Calu3 (cell line): ENCODE results near the gene CHMP4A. TPM values are rescaled to one million over a fixed set of nuclear protein-coding genes. Genes with fewer than 3 reads are reported as not detected.
"Not testable (repeated sequence)": the region's sequence is repeated elsewhere in the genome, so short reads cannot be mapped to it uniquely, and the experiment has no call there.

Experiments used
- BruUV-seq: library from RNA; stranded (reverse); fragments of 400-500 nt; replicated peaks from 2 replicates; lab custom pipeline; 2021; lab: Mats Ljungman, UMichigan
- CTCF ChIA-PET: fragments of 300-600 bp; sonication (Branson Sonifier 250); formaldehyde crosslinking; loops from one replicate; lab custom pipeline; 2022; ENCODE audit warnings: antibody characterized with exemption; lab: Charles Lee
- DNase-seq: peaks from one replicate; pipeline ENCODE4 v3.0.0; 2022
- H3K27ac Mint-ChIP-seq: one replicate; pipeline ENCODE4 v1.8.0; 2022; ENCODE audit warnings: mixed read lengths; ENCODE audit not compliant: unreplicated experiment
- H3K27me3 Mint-ChIP-seq: one replicate; pipeline ENCODE4 v1.8.0; 2022; ENCODE audit warnings: mixed read lengths; ENCODE audit not compliant: unreplicated experiment
- H3K36me3 Mint-ChIP-seq: one replicate; pipeline ENCODE4 v1.8.0; 2022; ENCODE audit warnings: mild to moderate bottlenecking, moderate library complexity, mixed read lengths; ENCODE audit not compliant: insufficient read depth, unreplicated experiment
- H3K4me1 Mint-ChIP-seq: one replicate; pipeline ENCODE4 v1.8.0; 2022; ENCODE audit warnings: mild to moderate bottlenecking, low read depth, mixed read lengths; ENCODE audit not compliant: unreplicated experiment
- H3K4me3 Mint-ChIP-seq: one replicate; pipeline ENCODE4 v1.8.0; 2022; ENCODE audit warnings: mild to moderate bottlenecking, low read depth, moderate library complexity, mixed read lengths; ENCODE audit not compliant: unreplicated experiment
- H3K9me3 Mint-ChIP-seq: one replicate; pipeline ENCODE4 v1.8.0; 2022; ENCODE audit warnings: low read depth, mixed read lengths; ENCODE audit not compliant: unreplicated experiment
- CTCF ChIP-seq: fragments of 200-600 bp; IDR thresholded peaks from one replicate; pipeline ENCODE4 v1.8.0; 2022; ENCODE audit warnings: antibody characterized with exemption; ENCODE audit not compliant: unreplicated experiment
- intact Hi-C: fragments of 100-400 bp; cut with micrococcal nuclease; formaldehyde crosslinking; loops from one replicate; pipeline ENCODE4 v1.10.0; 2022; ENCODE audit not compliant: unreplicated experiment
- total RNA-seq: library from RNA; stranded (reverse); gene quantifications from 2 replicates; pipeline ENCODE4 v1.2.3, GENCODE V29; 2022

The CHMP4A gene
- total RNA-seq, 1 experiment from 2014 or later: 53.2 TPM

- peaks cover 2% of the 10 kb centered on the region for H3K4me1 Mint-ChIP-seq
- intact Hi-C loops: no loop called here
- H3K36me3 Mint-ChIP-seq: peaks cover 22% of the 10 kb centered on the region
- no peak overlapping the region for H3K4me3 Mint-ChIP-seq
- no peaks in the 10 kb centered on the region for H3K27me3 Mint-ChIP-seq
- no peak for DNase-seq
- no peak overlapping the region for H3K27ac Mint-ChIP-seq
- BruUV-seq: no TSS peak
- TF ChIP-seq CTCF: no peak
- CTCF ChIA-PET: interaction anchor here (0.6 kb wide), 1 partner anchor 9 kb away, joined by 4 read pairs; no protein-coding TSS in a partner anchor
- H3K9me3 Mint-ChIP-seq: no peaks in the 10 kb centered on the region
These were observed 6.2 kb upstream of the CHMP4A start for GRCh38 chr14:24219521-24219920.

GRCh38 chr14:24219080-24219479, 5.8 kb upstream of the CHMP4A start:
- no TSS peak for BruUV-seq
- TF ChIP-seq CTCF: no peak
- intact Hi-C loops: no loop called here
- CTCF ChIA-PET: interaction anchor here (0.6 kb wide), 1 partner anchor 10 kb away, joined by 4 read pairs; no protein-coding TSS in a partner anchor
- Mint-ChIP-seq H3K27ac (no peak overlapping the region), H3K9me3 (no peaks in the 10 kb centered on the region), H3K4me3 (no peak overlapping the region), H3K36me3 (peaks cover 25% of the 10 kb centered on the region), H3K4me1 (peaks cover 7% of the 10 kb centered on the region), H3K27me3 (no peaks in the 10 kb centered on the region)
- DNase-seq: no peak

- H3K9me3 Mint-ChIP-seq, H3K4me3 Mint-ChIP-seq, DNase-seq, intact Hi-C loops, H3K27ac Mint-ChIP-seq, H3K27me3 Mint-ChIP-seq, CTCF ChIA-PET, BruUV-seq: not testable (repeated sequence)
- Mint-ChIP-seq H3K4me1 (peaks cover 12% of the 10 kb centered on the region), H3K36me3 (peaks cover 47% of the 10 kb centered on the region)
These were observed 3.6 kb upstream of the CHMP4A start for GRCh38 chr14:24216876-24217275.

GRCh38 chr14:24216345-24216699, 3.0 kb upstream of the CHMP4A start:
- CTCF ChIA-PET: interaction anchor here (0.8 to 1.6 kb wide), 8 partner anchors 12 to 108 kb away, joined by 3 to 9 read pairs (median 4); partner anchors contain the start of genes CIDEB, RABGGTA and TINF2
- Mint-ChIP-seq H3K4me1 (peaks cover 12% of the 10 kb centered on the region), H3K27ac (peak overlapping the region; percentile 4), H3K36me3 (peaks cover 50% of the 10 kb centered on the region), H3K27me3 (no peaks in the 10 kb centered on the region), H3K9me3 (no peaks in the 10 kb centered on the region), H3K4me3 (peak overlapping the region; percentile 81)
- TF ChIP-seq CTCF: no peak
- DNase-seq: no peak
- no TSS peak for BruUV-seq
- intact Hi-C loops: no loop called here
